ENCODE data around the gene CCDC171. TPM values are rescaled to one million over a fixed set of nuclear protein-coding genes. Genes with fewer than 3 reads are reported as not detected.

The CCDC171 gene
- total and polyA plus RNA-seq, 2 of the 13 experiments (the other 11 are each of a cell fraction or from before 2014, with no cell fraction given), result 0.95 to 2.5 TPM

- no peak; the same call in none of the 2 replicates for TF ChIP-seq IRF9 (CRISPR knock-in tag; IDR thresholded peaks at IDR 0.05; ENCODE audit: borderline replicate concordance)
- no peak for TF ChIP-seq CEBPZ (IDR thresholded peaks at IDR 0.05; ENCODE audit: low read length)
- 0 out of 2 replicates have a peak, but pooled peaks have one; percentile 17 for TF ChIP-seq PPARG (CRISPR knock-in tag; conservative IDR thresholded peaks at IDR 0.05)
- no peak for TF ChIP-seq ZNF496 (CRISPR knock-in tag; IDR thresholded peaks at IDR 0.05; ENCODE audit: insufficient replicate concordance)
- TF ChIP-seq ZNF574 (CRISPR knock-in tag; IDR thresholded peaks at IDR 0.05), result peak; percentile 47; the same call in 1 of the 2 replicates
- peak; percentile 74 for TF ChIP-seq ZFY (CRISPR knock-in tag; IDR thresholded peaks at IDR 0.05)
- peak; percentile 62; the same call in 1 of the 2 replicates for TF ChIP-seq KAT7 (CRISPR knock-in tag; IDR thresholded peaks at IDR 0.05; ENCODE audit: borderline replicate concordance)
- TF ChIP-seq ZNF598 (CRISPR knock-in tag; IDR thresholded peaks at IDR 0.05; ENCODE audit: borderline replicate concordance), result peak; percentile 49; the same call in 1 of the 2 replicates
- TF ChIP-seq EEA1 (CRISPR knock-in tag; IDR thresholded peaks at IDR 0.05; ENCODE audit: borderline replicate concordance), result peak; percentile 22; the same call in 1 of the 2 replicates
- peak; percentile 89 for TF ChIP-seq ZNF570 (CRISPR knock-in tag; IDR thresholded peaks at IDR 0.05; ENCODE audit: borderline replicate concordance)
- peak; percentile 35 for TF ChIP-seq RBM39 (IDR thresholded peaks at IDR 0.05; ENCODE audit: low read depth, low read length, poor library complexity, severe bottlenecking)
- peak; percentile 38; the same call in 1 of the 2 replicates for TF ChIP-seq ISL2 (CRISPR knock-in tag; IDR thresholded peaks at IDR 0.05)
- TF ChIP-seq ZNF335 (CRISPR knock-in tag; IDR thresholded peaks at IDR 0.05), result no peak
- TF ChIP-seq MYPOP (CRISPR knock-in tag; IDR thresholded peaks at IDR 0.05), result peak; percentile 33; the same call in 1 of the 2 replicates
- TF ChIP-seq HDAC2 (CRISPR knock-in tag; IDR thresholded peaks at IDR 0.05), result peak; percentile 61; the same call in 1 of the 2 replicates
- peak; percentile 84; the same call in 1 of the 2 replicates for TF ChIP-seq SNAI1 (CRISPR knock-in tag; IDR thresholded peaks at IDR 0.05; ENCODE audit: borderline replicate concordance)
- peak; percentile 1; the same call in 1 of the 2 replicates for TF ChIP-seq ZNF614 (CRISPR knock-in tag; IDR thresholded peaks at IDR 0.05; ENCODE audit: borderline replicate concordance)
- TF ChIP-seq AGO2 (optimal IDR thresholded peaks at IDR 0.05; ENCODE audit: low read depth, low read length), result peak; percentile 23
Measured at GRCh38 chr9:15552636-15553527, at the start of gene CCDC171 (continued).

All from HepG2 (cell line).